NCI-H345 treated with DMSO at 0.1 percent for 48 hours (cell line): ENCODE measurements around the gene CDX1.

ENCODE experiments used
- DNase-seq: peaks from one replicate; lab custom pipeline; 2025; ENCODE audit not compliant: unreplicated experiment; lab: John Stamatoyannopoulos, UW

Gene CDX1

DNA sequence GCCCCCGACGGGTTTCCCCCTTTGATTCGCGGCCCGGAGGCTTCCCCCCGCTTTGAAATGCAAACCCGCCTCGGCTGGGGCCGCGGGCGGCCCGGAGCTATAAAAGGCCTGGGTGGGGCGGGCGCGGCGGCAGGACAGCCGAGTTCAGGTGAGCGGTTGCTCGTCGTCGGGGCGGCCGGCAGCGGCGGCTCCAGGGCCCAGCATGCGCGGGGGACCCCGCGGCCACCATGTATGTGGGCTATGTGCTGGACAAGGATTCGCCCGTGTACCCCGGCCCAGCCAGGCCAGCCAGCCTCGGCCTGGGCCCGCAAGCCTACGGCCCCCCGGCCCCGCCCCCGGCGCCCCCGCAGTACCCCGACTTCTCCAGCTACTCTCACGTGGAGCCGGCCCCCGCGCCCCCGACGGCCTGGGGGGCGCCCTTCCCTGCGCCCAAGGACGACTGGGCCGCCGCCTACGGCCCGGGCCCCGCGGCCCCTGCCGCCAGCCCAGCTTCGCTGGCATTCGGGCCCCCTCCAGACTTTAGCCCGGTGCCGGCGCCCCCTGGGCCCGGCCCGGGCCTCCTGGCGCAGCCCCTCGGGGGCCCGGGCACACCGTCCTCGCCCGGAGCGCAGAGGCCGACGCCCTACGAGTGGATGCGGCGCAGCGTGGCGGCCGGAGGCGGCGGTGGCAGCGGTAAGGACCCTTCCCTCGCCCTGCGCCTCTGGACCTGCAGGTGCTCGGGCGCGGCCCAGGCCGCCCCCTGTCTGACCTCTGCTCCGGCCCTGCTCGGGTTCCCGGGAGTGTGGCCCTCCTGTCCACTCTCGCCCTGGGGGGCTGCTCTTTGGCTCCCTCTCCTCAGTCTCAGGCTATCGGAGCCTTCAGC is at the start of gene CDX1:
Gene CDX1 (plus strand): TSS at position 129 of the 862 bp plus-strand sequence. CDS start 99 bp downstream, at position 228.
- no peak for DNase-seq

DNA sequence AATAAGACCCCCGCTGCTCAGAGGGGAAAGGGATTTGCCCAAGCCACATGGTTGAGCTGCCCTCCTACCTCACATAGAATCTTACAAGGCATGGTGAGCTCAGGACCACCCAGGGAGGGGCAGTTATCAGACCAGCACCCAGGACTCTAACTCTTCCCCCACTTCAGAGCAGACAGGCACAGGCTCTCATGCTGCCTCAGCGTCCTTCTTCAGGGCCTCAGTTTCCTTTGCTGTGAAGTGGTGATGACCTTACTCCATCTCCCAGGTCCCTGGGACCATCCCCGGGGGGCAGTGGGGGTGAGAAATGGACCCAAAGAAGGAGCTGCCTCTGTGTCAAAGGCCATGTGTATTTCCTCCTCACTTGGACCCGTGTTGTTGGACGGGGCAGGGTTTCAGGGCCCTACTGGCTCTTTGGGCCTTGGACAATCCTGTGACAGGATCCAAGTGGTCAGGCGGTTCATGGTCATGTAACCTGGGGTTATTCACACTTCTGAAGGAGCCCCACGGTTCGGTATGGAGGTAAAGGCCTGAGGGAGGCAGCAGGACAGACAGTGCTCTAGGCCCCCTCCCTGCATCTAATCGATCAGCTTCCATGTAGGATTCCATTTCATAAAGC is 48.5 kb upstream of the CDX1 start:
- no peak for DNase-seq

DNA sequence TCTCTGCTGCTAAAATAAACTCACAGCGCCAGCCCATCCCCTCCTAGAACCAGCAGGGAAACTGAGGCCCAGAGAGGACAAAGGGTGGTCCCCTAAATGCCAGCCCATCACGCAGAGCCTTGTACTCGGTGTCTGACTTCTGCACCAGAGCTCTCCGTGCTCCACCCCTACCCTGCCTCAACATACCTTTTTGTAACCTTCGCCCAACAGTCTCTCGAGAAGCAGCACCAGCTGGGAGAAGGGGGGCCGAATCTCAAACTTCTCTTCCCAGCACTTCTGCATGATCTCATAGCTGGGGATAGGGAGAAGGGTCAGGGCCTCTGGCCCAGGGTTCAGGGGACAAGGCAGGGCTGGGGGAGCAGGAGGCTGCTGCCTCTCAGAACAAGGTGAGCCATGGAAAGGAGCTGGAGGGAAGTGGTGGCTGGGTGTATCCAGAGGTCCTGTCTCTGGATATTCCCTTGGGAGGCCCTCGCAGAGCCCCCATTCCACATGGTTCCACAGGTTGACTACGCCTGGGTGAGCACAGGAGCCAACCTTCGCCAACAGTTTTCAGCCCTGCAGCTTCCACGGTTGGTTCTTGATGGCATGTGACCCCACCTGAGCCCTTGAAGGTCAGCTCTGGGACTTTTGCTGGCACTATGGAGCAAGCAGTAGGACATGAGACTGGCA is 47.9 kb upstream of the CDX1 start:
- DNase-seq: no peak

DNA sequence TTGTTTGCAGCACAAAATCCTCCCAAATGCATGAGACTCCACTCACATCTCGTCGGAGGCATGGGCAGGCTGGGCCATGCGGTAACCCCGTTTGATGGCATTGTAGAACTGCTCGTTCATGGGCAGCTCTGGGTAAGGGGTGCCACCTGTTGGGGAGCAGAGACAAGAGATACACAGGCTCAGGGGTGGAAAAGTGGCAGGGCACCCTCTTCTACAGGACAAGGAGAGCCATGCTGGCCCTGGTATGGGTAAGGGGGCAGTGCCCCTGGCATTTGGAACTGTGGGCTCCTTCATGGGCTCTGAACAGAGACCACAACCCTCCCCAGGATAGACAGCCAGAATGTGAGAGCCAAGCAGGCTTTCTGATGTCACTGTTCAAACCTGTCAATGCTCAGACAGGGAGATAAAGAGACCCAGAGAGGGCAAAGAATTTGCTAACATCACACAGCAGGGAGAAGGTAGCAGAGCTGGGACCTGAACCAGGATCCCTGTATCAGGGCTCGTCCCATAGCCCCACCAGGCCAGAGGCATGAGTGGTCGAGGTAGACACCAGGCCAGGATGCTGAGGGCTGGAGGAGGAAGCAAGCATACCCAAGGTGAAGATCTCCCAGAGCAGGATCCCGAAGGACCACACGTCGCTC is 47.0 kb upstream of the CDX1 start:
- DNase-seq: no peak

DNA sequence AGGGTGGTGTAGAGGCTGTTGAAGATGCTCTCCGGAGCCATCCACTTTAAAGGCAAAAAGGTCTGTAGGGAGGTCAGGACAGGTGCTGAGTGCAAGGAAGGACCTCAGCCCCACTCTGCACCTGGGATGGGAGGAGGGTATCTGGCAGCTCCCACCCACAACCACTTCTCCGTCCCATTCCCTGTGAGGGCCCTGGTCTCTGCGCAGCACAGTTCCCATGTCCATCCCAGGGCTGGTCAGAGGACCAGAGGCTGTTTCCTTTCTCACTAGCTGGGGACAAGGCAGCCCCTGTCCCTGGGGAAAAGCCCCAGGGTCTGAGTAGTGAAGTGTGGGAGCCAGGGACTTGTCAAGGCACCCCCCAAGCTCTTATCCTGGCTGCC is 46.5 kb upstream of the CDX1 start:
- no peak for DNase-seq

DNA sequence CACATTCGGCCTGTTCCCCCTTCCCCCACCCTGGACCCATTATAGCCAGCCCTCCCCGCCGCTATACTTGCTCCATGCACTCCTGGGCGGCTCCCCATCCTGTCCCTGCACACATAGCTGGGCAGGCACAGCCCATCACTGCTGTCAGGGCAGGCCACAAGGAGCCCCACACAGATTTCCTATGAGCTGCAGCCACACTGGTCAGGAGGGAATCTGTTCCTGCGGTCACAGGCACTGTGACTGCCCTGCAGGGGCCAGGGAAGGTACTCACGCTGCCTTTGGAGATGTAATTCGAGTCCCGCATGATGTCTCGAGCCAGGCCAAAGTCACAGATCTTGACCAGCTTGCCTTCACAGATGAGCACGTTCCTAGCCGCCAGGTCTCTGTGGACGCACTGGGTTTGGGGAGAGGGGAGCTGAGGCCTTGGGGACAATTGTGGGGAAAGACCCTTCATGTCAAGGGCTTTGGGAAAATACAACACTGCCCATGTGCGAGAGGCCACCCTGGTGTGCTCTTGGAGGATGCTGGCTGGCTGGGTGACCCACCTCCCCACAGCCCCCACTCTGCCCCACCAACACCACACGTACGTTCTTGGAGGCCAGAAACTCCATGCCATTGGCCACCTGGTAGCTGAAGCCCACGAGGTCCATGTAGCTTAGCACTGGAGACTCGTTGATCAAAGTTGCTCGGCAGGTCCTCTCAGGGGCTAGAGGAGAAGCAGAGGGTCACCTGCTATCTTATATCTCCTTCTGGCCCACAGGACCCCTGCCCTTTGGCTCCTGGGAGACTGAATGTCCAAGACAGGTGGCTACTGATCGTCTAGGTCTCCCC is 45.7 kb upstream of the CDX1 start:
- DNase-seq: no peak

DNA sequence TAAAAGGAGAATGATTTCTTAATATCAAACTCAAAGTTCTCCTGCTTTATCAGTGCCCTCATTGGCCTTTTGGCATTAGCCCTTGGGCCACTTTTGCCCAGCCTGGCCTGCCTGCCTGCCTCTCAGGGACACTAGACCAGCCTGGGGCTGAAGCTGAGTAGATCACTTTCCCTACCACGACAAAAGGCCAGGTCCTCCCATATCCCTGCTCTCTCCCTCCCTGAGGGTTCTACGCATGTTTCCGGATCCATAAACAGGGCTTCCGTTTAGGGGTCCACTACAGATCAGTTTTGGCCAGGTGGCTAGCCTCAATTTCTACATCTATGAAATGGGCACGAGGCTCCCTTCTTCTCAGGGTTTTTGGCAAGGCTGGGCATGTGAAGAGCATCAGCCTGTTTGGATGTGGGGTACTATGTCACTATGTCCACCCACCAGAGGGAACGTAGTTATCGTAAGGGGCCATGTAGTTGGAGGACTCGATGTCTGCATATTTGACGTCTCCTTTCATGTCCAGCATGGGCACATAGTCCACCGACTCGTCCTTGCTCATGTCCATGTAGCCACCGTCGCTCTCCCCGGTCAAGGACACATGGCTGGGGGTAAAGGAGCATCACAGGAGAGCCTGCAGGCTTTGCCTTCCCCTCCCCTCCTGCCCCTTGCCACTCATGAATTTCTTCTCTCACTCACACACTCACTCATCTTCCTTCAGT is 45.0 kb upstream of the CDX1 start:
- DNase-seq: no peak

DNA sequence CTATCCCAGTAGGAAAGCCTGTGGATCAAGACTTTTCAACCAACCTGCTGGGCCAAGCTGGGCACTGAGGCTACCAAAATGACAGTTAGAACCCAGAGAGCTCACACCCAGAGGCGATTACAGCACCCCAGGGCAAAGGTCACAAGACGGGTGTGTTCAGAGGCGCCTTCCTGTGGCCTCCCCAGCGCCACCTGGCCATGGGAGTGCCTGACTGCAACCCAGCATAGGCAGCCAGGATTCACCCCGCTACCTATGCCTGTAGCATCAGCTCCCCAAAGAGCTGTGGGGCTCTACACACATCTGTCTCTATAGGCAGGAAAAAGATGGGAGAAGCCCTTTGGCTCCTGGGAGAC is 44.4 kb upstream of the CDX1 start:
- DNase-seq: no peak

DNA sequence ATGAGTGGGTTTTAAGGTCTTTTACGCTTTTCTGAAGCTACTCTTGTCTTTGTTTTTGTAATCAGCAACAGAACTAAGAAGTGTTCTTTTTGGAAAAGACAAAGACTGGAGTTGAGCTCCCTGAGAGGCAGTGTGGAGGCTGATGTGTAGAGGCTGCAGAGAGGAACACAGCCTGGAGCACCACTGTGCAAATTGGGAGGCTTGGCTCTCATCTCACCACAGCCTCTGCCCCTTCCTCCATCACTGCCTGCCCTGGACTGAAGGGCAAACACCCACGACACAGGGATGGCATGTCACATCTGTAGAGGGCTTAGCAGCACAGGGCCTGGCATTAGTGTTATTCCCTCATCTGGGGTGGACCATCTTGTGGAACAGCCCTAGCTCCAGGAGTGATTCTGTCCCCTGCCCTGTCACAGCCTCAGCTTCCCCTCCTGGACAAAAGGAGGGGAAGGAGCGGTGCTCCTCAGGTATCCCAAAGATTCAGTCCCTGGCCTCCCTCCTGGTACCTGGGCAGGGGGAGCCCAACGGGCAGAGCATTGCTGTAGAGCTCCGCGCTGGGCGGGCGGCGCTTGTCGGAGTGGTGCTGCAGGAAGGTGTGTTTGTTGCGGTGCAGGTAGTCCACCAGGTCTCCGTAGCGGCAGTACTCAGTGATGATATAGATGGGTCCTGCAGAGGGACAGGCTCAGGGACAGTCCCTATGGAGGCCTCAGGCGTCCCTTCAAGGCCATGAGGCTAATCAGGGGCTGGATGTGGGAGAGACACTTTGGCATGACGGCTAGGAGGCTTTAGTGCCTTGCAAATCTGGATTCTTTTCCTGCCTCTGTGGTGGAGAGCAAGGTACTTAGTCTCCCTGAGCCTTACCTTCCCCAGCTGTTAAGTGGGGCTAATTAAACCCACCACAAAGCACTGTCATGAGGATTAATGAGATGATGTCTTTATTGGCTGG is 43.8 kb upstream of the CDX1 start:
- DNase-seq: no peak

DNA sequence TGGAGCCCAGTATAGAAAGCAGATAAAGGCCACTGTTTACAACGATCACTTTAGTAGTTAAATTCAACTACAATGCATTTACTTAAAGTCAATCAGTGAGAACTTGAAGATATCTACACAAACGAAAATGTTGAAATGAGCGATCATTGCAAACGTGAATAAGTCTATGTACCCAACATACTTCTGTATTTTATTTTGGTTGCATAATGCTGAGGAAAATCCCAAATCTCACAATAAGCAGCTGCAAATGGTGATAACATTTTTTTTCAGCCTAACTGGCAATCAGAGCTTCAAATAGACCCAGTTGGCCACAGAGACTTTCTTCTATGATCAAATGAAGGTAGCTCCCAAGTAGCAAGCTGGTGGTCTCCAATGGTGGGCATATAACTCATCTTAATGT is 43.0 kb upstream of the CDX1 start:
- no peak for DNase-seq

DNA sequence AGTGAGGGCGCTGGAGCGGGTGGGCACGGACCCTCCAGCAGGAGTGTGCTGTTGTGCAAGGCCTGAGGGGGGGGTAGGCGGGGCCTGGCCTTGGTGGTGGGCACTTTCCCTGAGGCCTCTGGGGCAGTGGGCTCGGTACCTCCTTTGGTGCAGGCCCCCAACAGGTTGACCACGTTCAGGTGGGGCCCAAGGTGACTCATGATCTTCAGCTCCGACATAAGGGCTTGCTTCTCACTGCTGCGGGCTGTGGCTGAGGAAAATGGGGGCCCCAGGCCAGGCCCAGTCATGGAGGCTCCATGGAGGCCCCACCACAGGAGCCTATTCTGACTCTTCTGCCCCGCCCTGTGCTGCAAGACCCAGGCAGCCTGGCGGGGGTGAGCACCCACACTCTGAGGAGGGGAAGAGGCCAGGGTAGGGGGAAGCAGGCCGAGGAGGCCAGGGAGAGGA is 42.4 kb upstream of the CDX1 start:
- no peak for DNase-seq

DNA sequence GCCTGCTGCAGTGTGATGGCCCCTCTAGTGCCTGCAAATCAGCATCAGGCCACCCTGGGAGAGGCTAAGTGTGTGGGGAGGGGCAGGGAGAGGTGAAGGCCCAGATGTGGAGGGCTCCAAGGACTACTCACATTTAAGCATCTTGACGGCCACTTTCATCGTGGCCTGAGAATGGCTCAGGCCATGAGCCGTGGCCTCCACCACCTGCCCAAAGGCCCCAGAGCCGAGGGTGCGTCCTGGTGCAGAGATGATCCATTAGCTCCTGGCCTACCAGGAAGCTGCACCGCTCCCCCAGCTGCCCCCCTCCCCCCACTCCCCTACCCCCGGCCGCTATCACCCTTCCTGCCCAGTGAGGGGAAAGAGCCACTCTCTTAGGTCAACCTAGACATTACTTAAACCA is 42.0 kb upstream of the CDX1 start:
- no peak for DNase-seq

DNA sequence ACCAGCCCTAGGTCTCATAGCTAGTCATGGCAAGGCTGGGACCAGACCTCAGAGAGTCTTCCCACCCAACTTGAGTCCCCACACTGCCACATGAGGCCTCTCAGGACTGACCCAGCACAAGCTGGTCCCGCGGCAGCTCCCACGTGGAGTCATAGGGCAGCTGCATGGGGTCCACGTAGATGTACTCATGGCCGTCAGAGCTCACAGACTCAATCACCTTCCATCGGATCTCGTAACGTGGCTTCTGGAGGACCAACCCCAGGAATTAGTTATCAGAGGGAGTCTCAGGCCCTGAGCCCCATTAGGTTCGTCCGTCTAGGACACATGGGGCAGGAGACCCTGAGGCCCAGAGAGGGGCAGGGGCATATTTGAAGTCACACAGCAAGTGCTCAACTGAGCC is 41.2 kb upstream of the CDX1 start:
- DNase-seq: no peak

DNA sequence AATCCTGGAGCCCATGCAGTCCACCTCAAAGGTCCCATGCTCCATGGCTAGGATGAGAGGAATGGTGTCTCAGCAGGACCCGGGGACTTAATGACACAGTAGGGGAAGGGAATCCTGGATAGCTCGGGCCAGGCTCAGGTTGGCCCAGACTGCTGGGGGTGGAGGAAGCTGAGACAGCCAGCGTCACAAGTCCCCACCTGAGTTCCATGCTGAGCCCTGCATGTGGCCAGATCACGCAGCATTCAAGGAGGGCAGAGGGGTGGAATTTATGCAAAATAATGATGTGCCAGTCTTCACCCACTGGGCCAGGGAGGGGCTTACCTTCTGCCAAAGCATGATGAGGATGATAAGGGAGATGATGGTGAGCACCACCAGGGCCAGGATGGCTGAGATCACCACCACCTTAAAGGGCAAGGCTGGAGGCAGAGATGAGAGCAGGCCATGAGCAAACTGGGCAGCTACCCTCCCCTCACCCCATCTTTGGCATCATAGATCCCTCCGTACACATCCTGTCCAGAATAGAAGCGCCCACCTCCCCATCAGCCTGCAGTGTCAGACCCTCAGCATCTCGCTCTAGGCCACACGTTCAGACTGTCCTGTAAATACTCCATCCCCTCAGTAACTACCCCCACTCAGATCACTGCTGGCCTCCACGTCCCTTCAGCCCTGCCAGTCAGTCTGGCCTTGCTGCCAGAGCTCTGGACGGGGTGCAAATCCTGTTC is 40.2 kb upstream of the CDX1 start:
- no peak for DNase-seq

DNA sequence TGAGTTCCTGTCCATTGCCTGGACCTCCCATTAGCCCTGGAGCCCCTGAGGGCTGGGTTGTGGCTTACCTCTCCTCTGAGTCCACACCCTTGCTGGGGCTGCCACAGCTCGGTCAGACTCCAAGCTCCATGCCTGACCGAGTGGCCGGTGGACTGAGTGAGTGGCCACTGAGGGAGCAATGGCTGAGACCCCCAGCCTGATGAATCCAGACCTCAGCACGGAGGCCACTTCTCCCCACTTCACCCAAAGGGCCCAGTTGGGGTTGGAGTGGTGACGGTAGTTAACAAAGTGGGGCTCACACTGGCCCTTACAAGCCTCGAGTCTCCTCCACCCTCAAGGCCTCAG is 39.7 kb upstream of the CDX1 start:
- DNase-seq: no peak

DNA sequence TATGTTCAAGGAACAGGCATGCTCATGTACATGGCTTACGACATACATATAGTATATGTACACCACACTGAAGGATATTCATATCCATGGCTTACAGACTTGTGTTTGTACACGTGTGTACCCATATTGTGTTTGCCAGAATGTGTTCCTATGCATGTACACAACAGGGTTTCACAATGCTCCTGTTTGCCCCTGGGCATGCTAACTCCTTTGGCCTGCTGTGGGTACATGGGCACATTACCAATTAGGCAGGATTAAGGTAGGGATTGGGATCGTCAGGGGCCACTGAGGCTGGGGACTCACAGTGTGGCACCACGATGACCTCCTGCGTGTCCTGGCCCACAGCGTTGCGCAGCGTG is 37.1 kb upstream of the CDX1 start:
- DNase-seq: no peak

DNA sequence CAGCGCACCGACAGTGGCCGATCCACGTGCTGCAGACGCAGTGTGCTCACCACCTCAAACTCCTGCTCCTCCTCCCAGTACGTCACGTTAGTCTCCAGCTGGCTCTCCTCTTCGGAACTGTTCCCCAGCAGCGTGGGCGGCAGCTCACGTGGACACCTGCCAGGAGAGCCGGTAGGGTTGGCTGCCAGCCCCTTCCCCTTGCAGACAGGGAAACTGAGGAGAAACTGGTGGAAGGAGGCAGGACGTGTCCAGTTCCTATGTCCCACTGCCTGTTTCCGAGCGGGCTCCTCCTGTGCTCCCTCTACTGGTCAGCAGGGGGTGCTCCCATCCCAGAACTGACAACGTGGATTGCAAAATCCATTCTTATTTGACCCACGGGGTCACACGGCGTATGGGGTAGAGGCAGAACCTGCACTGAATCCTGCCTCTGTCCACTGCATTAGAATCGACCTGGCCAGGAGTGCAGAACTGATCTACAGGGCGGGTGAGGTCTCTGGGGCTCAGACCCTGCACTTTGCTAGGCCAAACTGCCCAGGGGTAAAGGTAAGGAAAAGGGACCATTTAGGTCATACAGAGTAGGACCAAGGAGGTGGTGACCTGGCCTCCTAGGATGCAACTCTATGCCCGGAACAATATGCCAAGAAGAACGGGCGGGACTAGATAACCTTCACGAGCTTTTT is 36.6 kb upstream of the CDX1 start:
- DNase-seq: no peak

DNA sequence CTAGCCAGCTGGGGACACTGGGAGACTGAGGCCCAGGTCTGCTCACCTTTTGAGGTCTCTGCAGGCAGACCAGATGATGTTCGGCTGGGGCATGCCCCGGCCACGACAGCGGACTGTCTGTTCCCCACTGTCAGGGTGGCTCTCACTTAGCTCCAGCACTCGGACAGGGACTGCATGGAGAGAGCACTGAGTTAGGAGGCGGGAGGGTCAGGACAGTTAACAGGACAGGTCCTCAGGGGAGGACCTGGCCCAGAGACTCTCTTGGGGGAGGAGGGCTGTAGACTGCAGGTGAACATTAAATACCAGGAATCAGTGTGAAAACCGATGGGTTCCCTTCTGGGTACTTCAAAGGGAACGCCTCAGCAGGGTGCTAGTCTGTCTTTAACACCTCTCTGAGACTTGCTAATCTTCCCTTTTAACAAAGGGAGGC is 36.1 kb upstream of the CDX1 start:
- DNase-seq: no peak
